SK-N-MC (cell line): ENCODE data around the gene FUBP1.

Experiments used
- EZH2 ChIP-seq: fragments of 200-600 bp; sonication (generic); IDR thresholded peaks from one replicate; pipeline ENCODE4 v1.6.1; 2017; ENCODE audit warnings: antibody characterized with exemption
- POLR2AphosphoS5 ChIP-seq: IDR thresholded peaks from 2 replicates; pipeline ENCODE4 v1.6.1; 2012; ENCODE audit warnings: mild to moderate bottlenecking, low read depth, low read length, borderline replicate concordance

DNA sequence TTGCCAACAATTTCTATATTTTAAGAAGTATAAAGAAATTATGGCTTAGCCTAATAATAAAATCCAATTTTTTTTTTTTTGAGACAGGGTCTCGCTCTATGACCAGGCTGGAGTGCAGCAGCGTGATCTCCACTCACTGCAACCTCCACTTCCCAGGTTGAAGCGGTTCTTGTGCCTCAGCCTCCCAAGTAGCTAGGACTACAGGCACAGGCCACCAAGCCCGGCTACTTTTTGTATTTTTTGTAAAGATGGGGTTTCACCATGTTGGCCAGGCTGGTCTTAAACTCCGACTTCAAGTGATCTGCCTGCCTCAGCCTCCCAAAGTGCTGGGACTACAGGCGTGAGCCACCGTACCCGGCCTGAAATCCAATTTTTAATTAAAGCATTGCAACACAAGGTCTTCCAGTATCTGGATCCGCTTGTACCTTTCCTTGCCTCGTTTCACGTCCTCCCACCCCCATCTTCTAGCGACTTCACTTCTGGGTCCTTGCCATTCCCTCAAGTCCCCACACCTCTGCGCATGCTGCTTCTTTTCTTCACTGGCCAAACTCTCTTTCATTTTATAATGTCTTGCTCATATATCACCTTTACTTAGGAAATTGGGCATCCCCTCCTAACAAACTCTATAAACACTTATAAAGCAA, 2.3 kb downstream of the FUBP1 start:
- no peak for TF ChIP-seq EZH2
- TF ChIP-seq POLR2AphosphoS5 = no peak
